Mesodermal cell (in vitro differentiated cells): ENCODE data around the gene CTNNB1.

ENCODE experiments used
- H3K27ac ChIP-seq: 2 replicates; pipeline ENCODE4 v1.7.0; 2013; ENCODE audit warnings: mild to moderate bottlenecking, low read depth, low read length, moderate library complexity; ENCODE audit not compliant: severe bottlenecking
- H3K36me3 ChIP-seq: 2 replicates; pipeline ENCODE4 v1.7.1; 2013; ENCODE audit warnings: mild to moderate bottlenecking, low read length, moderate library complexity; ENCODE audit not compliant: control insufficient read depth, insufficient read depth
- H3K4me1 ChIP-seq: one replicate; pipeline ENCODE4 v1.7.1; 2013; ENCODE audit warnings: mild to moderate bottlenecking, low read length; ENCODE audit not compliant: insufficient read depth, control insufficient read depth, poor library complexity, severe bottlenecking
- H3K4me3 ChIP-seq: 2 replicates; pipeline ENCODE4 v1.7.0; 2013; ENCODE audit warnings: low read length, control low read depth, mild to moderate bottlenecking; ENCODE audit not compliant: insufficient read depth, poor library complexity, severe bottlenecking; ENCODE audit errors: extremely low read depth
- H3K9me3 ChIP-seq: 2 replicates; pipeline ENCODE4 v1.7.1; 2013; ENCODE audit warnings: mild to moderate bottlenecking, low read length, moderate library complexity; ENCODE audit not compliant: control insufficient read depth
- WGBS, 2 experiments: methylation state at CpG; one replicate each; pipeline ENCODE4 v1.1.5; 2013; ENCODE audit warnings: missing lambda C conversion rate in 2 of 2; ENCODE audit not compliant: insufficient coverage in 2 of 2; 5-methylcytosine and 5-hydroxymethylcytosine counted together

Gene CTNNB1

DNA sequence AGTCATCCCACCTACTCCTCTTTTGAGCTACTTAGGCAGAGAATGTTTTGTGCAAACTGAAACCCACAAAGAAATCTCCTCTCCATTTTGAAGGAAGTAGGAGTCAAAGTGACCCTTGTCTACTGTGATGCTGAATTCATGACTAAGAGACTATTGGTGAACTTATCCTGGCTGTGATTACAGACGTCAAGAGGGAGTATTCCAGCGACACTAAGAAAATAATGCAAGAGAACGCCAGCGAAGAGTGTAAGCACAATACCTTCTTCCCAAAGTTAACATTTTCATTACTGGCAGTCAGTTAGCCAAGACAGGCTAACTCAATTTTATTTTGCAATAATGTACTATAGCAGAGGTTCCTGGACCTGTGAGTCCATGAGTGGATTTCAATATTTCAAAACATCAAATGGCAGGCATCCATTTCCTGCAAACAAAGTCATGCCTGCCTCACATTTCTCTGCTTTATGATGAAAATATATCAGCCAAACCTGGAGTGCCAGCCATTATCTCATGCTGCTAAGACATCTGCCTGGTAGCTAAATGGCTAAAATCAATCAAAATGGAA lies 59.0 kb downstream of the CTNNB1 start:
- Histone ChIP-seq H3K27ac (no peak overlapping the region), H3K4me1 (peaks cover 7% of the 10 kb centered on the region), H3K9me3 (no peaks in the 10 kb centered on the region), H3K36me3 (no peaks in the 10 kb centered on the region), H3K4me3 (no peak overlapping the region)
- 82% methylated on average over 4 of the region's 4 CpGs; no CpG with 5 or more reads in 1 of the 2 experiments for WGBS, 2 experiments

DNA sequence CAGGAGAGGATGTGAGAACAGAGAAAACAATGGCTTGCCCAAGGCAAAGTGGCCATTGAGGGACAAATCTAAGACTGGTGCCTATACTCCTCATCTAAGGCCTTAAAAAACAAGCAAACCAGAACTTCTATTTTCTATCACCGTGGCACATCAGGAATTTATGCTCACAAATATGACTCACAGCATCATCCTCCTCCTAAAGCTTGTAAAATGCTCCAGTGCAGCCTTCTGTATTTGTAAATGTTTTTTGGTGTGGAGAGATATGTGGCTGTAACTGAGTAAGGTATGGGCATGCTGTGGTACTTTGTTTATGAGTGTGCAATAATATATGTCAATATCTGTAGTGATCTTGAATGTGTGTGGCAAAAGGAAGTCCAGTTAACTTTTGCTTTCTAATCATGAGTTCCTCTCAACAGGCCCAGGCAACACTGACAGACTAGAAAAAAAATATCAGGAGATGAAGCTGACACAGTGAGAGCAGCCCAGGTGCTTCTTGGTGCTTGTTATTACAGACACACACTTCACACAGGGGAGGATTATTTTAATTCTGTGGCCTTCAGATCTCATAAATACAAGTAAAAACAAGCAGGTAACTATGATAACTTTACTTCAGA lies 60.3 kb downstream of the CTNNB1 start:
- Histone ChIP-seq H3K9me3 (no peaks in the 10 kb centered on the region), H3K36me3 (no peaks in the 10 kb centered on the region), H3K27ac (no peak overlapping the region), H3K4me1 (peaks cover 7% of the 10 kb centered on the region), H3K4me3 (no peak overlapping the region)
- WGBS, 2 experiments, result 100% methylated on average over 1 of the region's 1 CpG; no CpG with 5 or more reads in 1 of the 2 experiments

DNA sequence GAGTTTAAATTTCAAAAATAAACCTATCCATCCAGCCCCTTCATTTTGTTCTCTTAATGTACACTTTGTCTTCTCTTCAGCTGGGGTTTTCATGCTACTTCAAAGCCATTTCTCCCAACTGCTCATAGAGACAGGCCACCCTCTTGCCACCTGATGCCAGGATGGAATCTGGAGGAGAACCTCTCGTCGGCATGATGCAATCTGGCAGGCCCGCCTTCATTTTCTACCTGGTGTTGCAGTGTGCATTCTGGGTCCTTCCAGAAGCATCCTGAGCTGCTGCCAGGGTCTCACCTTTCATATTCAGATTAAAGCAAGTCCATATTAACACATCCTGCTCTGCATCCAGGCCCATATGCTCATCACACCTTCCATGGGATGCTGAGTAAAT lies 60.8 kb downstream of the CTNNB1 start:
- 87 to 95% methylated on average over 3 of the region's 3 CpGs for WGBS, 2 experiments
- no peak overlapping the region for H3K27ac ChIP-seq
- no peaks in the 10 kb centered on the region for H3K9me3 ChIP-seq
- no peaks in the 10 kb centered on the region for H3K36me3 ChIP-seq
- H3K4me1 ChIP-seq, result peaks cover 7% of the 10 kb centered on the region
- H3K4me3 ChIP-seq, result no peak overlapping the region

DNA sequence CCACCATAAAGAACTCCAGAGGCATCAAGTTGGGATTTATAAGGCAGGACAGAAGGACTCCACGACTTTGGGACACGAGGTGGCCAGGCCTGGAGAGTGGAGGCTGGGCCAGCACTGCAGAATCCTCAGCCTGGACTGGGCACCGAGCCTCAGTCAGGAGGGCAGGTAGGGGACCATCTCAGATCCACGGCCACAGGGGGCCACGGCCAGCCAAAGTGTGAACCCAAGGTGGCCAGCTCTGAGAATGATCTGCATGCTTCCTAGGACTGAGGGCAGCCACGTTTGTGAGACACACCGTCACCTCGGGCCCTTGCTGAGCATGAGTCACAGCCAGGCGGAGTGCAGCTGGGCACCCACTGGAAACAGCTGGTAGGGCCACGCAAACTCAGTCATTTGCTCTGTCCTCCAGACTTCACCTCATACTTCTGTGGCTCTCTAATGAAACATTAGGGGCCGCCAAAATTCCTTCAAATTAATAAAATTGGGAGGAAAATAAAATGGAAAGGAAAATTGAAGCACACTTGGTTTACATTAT lies 65.8 kb downstream of the CTNNB1 start:
- 87 to 90% methylated on average over 8 to 10 of the region's 11 CpGs for WGBS, 2 experiments
- H3K27ac ChIP-seq, result no peak overlapping the region
- H3K4me3 ChIP-seq, result no peak overlapping the region
- H3K9me3 ChIP-seq, result no peaks in the 10 kb centered on the region
- H3K36me3 ChIP-seq, result no peaks in the 10 kb centered on the region
- H3K4me1 ChIP-seq, result peaks cover 8% of the 10 kb centered on the region

DNA sequence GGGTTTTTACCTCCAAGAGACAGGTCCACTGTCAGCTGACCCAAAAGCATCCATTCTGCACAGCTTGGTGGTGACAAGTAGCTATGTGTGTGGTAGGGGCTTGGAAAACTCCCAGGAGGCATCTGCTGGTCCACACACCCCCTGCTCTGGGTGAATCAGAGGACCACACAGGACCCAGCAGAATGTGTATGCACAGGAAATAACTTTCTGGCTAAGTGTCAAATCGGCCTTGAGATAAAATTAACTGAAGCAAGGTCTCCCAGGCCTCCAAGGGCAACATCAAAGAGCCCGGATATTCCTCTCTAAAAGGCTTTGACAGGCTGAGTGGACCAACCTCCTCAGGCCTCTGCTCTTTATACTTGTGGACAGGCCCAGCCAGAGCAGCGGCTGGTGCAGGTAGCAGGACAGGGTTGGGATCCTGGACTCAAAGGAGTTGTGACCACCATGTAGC lies 66.5 kb downstream of the CTNNB1 start:
- H3K27ac ChIP-seq, result peak overlapping the region; percentile 64
- H3K4me3 ChIP-seq, result no peak overlapping the region
- H3K4me1 ChIP-seq, result peaks cover 8% of the 10 kb centered on the region
- no peaks in the 10 kb centered on the region for H3K36me3 ChIP-seq
- WGBS, 2 experiments, result 77 to 78% methylated on average over 2 to 3 of the region's 3 CpGs
- no peaks in the 10 kb centered on the region for H3K9me3 ChIP-seq

DNA sequence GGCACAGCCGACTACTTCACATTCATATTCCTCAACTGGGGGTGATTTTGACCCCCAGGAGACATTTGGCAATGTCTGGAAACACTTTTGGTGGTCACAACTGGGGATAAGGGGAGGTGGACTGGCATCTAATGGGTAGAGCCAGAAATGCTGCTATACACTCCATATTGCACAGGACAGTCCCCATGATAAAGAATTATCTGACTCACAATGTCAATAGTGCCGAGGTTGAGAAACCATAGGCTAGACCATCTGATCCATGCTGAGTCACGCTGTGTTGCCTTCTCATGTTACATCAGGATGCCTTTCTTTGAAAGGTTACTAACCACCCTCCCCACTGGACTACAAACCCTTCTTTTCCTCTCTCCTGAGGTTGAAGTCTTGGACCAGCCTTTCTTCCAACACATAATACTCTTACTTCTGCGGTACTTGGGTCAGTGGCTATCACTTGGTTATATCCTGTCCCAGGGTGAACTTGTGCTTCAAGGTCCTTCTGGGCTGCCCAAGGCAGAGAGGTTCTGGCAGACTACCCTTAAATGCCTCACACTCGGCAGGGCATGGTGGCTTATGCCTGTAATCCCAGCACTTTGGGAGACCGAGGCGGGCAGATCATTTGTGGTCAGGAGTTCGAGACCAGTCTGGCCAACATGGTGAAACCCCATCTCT lies 68.8 kb downstream of the CTNNB1 start:
- peaks cover 8% of the 10 kb centered on the region for H3K4me1 ChIP-seq
- WGBS, 2 experiments, result 90 to 96% methylated on average over 6 to 7 of the region's 8 CpGs
- H3K27ac ChIP-seq, result no peak overlapping the region
- H3K9me3 ChIP-seq, result no peaks in the 10 kb centered on the region
- H3K4me3 ChIP-seq, result no peak overlapping the region
- H3K36me3 ChIP-seq, result no peaks in the 10 kb centered on the region

DNA sequence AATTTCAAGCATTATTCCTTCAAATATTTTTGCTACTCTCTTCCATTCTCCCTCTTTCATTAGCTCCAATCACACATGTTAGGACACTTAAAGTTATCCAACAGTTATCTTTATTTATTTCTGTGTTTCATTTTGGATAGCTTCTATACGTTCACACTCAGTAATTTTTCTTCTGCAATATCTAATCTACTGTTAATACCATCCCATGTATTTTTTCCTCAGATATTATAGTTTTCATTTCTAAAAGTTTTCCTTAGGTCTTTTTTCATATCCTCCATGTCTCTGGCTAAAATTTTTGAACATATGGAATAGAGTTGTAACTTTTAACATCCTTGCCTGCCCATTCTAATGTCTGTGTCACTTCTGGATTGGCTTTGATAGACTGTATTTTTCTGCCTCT lies 73.4 kb downstream of the CTNNB1 start:
- H3K9me3 ChIP-seq, result no peaks in the 10 kb centered on the region
- H3K27ac ChIP-seq, result no peak overlapping the region
- no peaks in the 10 kb centered on the region for H3K36me3 ChIP-seq
- no CpG with 5 or more reads among the region's 1 CpG for WGBS, 2 experiments
- H3K4me1 ChIP-seq, result no peaks in the 10 kb centered on the region
- no peak overlapping the region for H3K4me3 ChIP-seq

DNA sequence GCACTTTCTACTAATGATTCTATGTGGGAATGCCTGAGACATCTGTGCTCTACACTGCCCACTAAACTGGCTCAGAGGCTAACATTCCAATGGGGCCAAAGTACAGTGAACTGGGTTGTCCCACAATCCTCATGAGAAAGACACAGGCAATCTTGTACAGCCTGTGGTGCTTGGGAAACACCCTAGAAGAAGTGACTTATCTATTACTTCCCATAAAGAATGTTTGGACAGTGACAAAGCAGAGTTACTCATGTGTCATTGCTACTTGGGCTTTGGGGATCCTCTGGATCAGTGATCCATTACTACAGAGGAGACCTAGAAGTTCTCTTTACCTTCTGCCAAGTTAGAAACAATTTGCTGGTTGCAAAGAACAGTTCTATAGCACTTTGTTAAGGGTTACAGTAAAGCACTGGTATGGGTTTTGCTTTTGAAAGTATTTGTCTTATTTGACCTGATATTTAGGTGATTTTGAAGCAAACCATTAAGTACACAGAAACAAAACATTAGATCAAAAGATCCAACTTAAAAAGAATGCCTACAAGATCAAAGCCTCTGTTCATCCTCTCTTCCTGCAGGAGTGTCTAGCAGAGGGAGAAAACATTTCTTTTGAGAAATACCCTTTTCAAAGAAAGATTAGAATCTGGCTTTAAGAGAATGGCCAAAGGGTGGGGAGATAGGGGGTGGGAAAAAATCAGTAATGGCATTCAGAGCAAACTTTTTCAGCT lies 75.8 kb downstream of the CTNNB1 start:
- Histone ChIP-seq H3K27ac (no peak overlapping the region), H3K9me3 (no peaks in the 10 kb centered on the region), H3K4me1 (no peaks in the 10 kb centered on the region)

DNA sequence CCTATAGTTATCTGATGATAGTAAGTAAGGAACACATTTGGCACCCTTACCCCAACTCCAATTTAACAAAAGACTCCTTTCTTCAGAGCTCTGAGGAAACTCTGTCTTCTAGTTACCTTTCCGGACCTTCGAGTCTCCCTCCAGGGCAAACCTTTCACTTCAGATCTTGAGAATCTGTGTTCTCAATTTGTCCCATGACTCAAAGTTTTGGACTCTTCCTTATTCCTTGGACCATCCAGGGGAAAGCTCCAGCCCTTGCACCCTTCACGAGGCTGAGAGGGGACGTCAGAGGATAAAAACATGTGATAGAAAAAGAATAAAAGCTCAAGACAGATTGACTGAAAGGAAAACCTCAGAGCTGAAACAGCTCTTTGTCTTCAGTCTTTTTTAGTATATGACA lies 76.9 kb downstream of the CTNNB1 start:
- WGBS, 2 experiments, result 90 to 100% methylated on average over 2 to 4 of the region's 4 CpGs
- H3K4me3 ChIP-seq, result no peak overlapping the region
- no peaks in the 10 kb centered on the region for H3K4me1 ChIP-seq
- H3K36me3 ChIP-seq, result no peaks in the 10 kb centered on the region
- no peak overlapping the region for H3K27ac ChIP-seq
- no peaks in the 10 kb centered on the region for H3K9me3 ChIP-seq

More for the DNA sequence above, 75.8 kb downstream of the CTNNB1 start:
- Histone ChIP-seq H3K4me3 (no peak overlapping the region), H3K36me3 (no peaks in the 10 kb centered on the region)

DNA sequence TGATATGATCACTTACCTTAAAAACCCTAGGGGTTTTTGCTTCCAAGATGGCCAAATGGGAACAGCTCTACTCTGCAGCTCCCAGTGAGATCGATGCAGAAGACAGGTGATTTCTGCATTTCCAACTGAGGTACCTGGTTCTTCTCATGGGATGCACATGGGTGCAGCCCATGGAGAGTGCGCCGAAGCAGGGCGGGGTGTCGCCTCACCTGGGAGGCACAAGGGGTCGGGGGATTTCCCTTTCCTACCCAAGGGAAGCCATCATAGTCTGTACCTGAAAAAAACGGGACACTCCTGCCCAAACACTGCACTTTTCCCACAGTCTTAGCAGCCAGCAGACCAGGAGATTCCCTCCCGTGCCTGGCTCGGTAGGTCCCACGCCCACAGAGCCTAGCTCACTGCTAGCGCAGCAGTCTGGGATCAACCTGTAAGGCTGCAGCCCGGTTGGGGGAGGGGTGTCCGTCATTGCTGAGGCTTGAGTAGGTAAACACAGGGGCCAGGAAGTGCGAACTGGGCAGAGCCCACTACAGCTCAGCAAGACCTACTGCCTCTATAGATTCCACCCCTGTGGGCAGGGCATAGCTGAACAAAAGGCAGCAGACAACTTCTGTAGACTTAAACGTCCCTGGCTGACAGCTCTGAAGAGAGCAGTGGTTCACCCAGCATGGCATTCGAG lies 78.6 kb downstream of the CTNNB1 start:
- Histone ChIP-seq H3K4me3 (no peak overlapping the region), H3K9me3 (no peaks in the 10 kb centered on the region), H3K27ac (no peak overlapping the region), H3K36me3 (no peaks in the 10 kb centered on the region), H3K4me1 (no peaks in the 10 kb centered on the region)
- WGBS, 2 experiments, result 68 to 79% methylated on average over 10 to 11 of the region's 16 CpGs
